Body of pancreas (tissue), 4 donors: Measurements from ENCODE around the gene LCLAT1. TPM values are rescaled to one million over a fixed set of nuclear protein-coding genes. Genes with fewer than 3 reads are reported as not detected.

Source experiments
- ATAC-seq: fragments of 150-250 bp; one replicate; pipeline ENCODE4 v1.9.1; 2016
- DNase-seq, 4 donors: peaks; one replicate each; pipeline ENCODE4 v3.0.0-alpha.2; 2019
- H3K27ac ChIP-seq, 4 donors: fragments of 200-600 bp; sonication (generic); 1 replicate in 3 of 4; 2 replicates in 1 of 4; pipeline versions ENCODE4 v1.5.1 to v1.6.1; 2016 to 2019; ENCODE audit warnings: mild to moderate bottlenecking in 1 of 4, mixed read lengths in 1 of 4, moderate library complexity in 1 of 4
- H3K27me3 ChIP-seq, 2 donors: fragments of 200-600 bp; sonication (generic); one replicate each; pipeline ENCODE4 v1.6.0; 2016; ENCODE audit warnings: mild to moderate bottlenecking in 1 of 2
- H3K36me3 ChIP-seq, 2 donors: fragments of 200-600 bp; sonication (generic); replicated peaks in 1 of 2; 2 replicates each; pipeline ENCODE4 v1.5.1; 2016; ENCODE audit warnings: low read depth in 2 of 2; ENCODE audit not compliant: insufficient read depth in 1 of 2
- H3K4me1 ChIP-seq: fragments of 200-600 bp; sonication (generic); one replicate; pipeline ENCODE4 v1.6.0; 2016
- H3K4me3 ChIP-seq, 2 donors: fragments of 200-600 bp; sonication (generic); 1 replicate in 1 of 2; 2 replicates in 1 of 2; pipeline ENCODE4 v1.5.1; 2016 to 2019
- H3K9me3 ChIP-seq, 3 donors: fragments of 200-600 bp; sonication (generic); 1 replicate in 2 of 3; 2 replicates in 1 of 3; pipeline ENCODE4 v1.5.1; 2016
- POLR2A ChIP-seq, 3 donors: fragments of 450-650 bp; IDR thresholded peaks; one replicate each; pipeline ENCODE4 v1.6.1; 2016; ENCODE audit warnings: antibody characterized with exemption in 3 of 3, mild to moderate bottlenecking in 2 of 3
- WGBS, 2 donors: methylation state at CpG; one replicate each; pipeline ENCODE4 v1.1.5; 2017; 5-methylcytosine and 5-hydroxymethylcytosine counted together
- intact Hi-C: fragments of 100-400 bp; cut with DNase I; formaldehyde crosslinking; loops from one replicate; pipeline ENCODE4 v1.15.1; 2023
- total RNA-seq, 2 donors: library from RNA; depleted of rRNA; stranded (reverse); fragments of >200 nt; gene quantifications; one replicate each; pipeline ENCODE4 v1.1.0, GENCODE V29; 2016
- TF ChIP-seq, protein P1 (sequence below), 7 experiments: fragments of 450-650 bp in 4 of 7; fragments of 200-600 bp in 3 of 7; sonication (generic) in 3 of 7; IDR thresholded peaks; one replicate each; pipeline ENCODE4 v1.5.1; 2016 to 2019; ENCODE audit warnings: antibody characterized with exemption in 7 of 7

The LCLAT1 gene
- total RNA-seq, 2 donors from 2014 or later = 13.7 to 19.4 TPM

DNA sequence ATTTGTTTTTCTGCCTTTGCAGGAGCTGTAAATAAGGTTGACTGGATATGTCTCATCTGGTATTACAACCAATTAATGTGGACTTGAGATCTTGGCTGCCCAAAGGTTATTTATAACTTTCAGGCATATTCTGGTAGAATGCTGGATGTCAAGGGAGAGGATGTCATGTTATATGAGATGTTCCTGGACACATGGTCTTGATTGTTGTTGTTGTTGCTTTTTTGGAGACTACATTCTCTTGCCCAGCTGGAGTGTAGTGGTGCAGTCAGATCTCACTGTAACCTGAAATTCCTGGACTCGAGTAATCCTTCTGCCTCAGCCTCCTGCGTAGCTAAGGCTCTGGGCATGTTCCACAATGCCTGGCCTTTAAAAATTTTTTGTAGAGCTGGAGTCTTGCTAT lies 83.3 kb downstream of the LCLAT1 start:
- DNase-seq = no peak
- intact Hi-C loops = no loop called here
- H3K4me3 ChIP-seq = no peak overlapping the region
- whole genome bisulfite sequencing, 2 donors = 93 to 95% methylated on average over 2 of the region's 2 CpGs
- H3K27ac ChIP-seq = no peak overlapping the region
- no peaks in the 10 kb centered on the region for H3K36me3 ChIP-seq
- no peaks in the 10 kb centered on the region for H3K4me1 ChIP-seq
- H3K27me3 ChIP-seq = no peaks in the 10 kb centered on the region
- no peak for ATAC-seq
- H3K9me3 ChIP-seq = no peaks in the 10 kb centered on the region
- no peak for TF ChIP-seq POLR2A (IDR thresholded peaks at IDR 0.05)
- TF ChIP-seq, protein P1, sequence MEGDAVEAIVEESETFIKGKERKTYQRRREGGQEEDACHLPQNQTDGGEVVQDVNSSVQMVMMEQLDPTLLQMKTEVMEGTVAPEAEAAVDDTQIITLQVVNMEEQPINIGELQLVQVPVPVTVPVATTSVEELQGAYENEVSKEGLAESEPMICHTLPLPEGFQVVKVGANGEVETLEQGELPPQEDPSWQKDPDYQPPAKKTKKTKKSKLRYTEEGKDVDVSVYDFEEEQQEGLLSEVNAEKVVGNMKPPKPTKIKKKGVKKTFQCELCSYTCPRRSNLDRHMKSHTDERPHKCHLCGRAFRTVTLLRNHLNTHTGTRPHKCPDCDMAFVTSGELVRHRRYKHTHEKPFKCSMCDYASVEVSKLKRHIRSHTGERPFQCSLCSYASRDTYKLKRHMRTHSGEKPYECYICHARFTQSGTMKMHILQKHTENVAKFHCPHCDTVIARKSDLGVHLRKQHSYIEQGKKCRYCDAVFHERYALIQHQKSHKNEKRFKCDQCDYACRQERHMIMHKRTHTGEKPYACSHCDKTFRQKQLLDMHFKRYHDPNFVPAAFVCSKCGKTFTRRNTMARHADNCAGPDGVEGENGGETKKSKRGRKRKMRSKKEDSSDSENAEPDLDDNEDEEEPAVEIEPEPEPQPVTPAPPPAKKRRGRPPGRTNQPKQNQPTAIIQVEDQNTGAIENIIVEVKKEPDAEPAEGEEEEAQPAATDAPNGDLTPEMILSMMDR (IDR thresholded peaks at IDR 0.05) = no peak

DNA sequence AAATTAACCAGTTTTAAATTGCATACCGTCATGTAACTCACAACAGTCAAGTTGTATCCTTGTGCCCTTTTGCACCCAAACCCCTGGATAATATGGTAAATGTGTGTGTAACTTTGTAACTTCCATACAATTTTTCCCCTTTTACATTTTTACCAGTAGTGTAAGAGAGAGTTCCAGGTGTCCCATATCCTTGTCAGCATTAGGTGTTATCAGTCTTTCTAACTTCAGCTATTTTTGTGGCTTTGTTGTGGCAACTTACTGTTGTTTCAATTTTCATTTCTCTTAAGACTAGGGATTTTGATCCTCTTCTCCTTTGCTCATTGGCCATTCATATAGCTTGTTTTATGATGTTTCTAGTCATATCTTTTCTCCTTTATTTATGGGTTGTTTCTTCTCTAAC lies 94.6 kb downstream of the LCLAT1 start:
- Histone ChIP-seq H3K4me1 (no peaks in the 10 kb centered on the region), H3K36me3 (no peaks in the 10 kb centered on the region), H3K27me3 (no peaks in the 10 kb centered on the region), H3K9me3 (no peaks in the 10 kb centered on the region), H3K4me3 (no peak overlapping the region), H3K27ac (no peak overlapping the region)
- 93 to 100% methylated on average over 1 of the region's 1 CpG for WGBS, 2 donors
- ATAC-seq = no peak
- no peak for DNase-seq
- TF ChIP-seq, protein P1 (IDR thresholded peaks at IDR 0.05) = no peak
- intact Hi-C loops = no loop called here

DNA sequence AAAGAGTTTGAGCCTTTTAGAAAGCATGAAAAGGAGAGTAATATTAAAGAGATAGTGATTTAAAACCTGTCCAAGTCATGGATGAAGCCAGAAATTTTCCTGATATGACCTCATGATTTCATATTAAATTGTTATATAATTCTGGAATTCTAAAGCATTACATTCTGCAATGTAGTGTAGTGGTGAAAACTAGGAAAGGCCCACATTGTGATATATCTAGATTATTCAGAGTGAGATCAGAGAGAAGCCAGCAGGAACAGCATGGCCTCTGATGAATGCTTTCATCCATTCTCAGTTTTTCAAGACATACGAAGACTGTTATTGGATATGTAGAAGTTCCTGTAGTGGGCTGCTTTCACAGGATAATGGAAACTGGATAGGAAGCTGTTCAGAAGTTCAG lies 98.8 kb downstream of the LCLAT1 start:
- no peaks in the 10 kb centered on the region for H3K9me3 ChIP-seq
- H3K4me3 ChIP-seq = no peak overlapping the region
- ATAC-seq (no peak), DNase-seq (no peak)
- 92 to 100% methylated on average over 1 of the region's 1 CpG for WGBS, 2 donors
- TF ChIP-seq, protein P1 (IDR thresholded peaks at IDR 0.05) = no peak
- TF ChIP-seq POLR2A (IDR thresholded peaks at IDR 0.05) = no peak
- H3K4me1 ChIP-seq = no peaks in the 10 kb centered on the region
- no peak overlapping the region for H3K27ac ChIP-seq
- intact Hi-C loops = no loop called here
- no peaks in the 10 kb centered on the region for H3K27me3 ChIP-seq
- H3K36me3 ChIP-seq = no peaks in the 10 kb centered on the region

DNA sequence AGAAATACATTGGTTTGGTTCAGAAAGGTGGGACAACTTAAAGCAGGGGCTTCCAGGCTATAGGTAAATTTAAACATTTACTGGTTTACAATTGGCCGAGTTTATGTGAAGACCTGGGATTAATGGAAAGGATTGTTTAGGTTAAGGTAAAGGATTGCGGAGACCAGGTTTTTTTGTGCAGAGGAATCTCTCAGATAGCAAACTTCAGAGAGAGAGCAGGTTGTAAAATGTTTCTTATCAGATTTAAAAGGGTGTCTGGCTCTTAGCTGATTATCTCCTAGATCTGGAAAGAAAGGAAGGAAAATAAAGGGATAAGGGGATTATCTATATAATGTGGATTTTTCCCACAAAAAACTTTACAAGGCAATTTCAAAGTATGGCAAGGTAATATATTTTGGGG lies 101.3 kb downstream of the LCLAT1 start:
- no peak overlapping the region for H3K27ac ChIP-seq
- H3K4me1 ChIP-seq = no peaks in the 10 kb centered on the region
- H3K36me3 ChIP-seq = no peaks in the 10 kb centered on the region
- no peak for ATAC-seq
- no peaks in the 10 kb centered on the region for H3K9me3 ChIP-seq
- DNase-seq = no peak
- TF ChIP-seq, protein P1 (IDR thresholded peaks at IDR 0.05) = no peak
- no peak for TF ChIP-seq POLR2A (IDR thresholded peaks at IDR 0.05)
- H3K27me3 ChIP-seq = no peaks in the 10 kb centered on the region
- WGBS, 2 donors = 88 to 94% methylated on average over 2 of the region's 2 CpGs
- intact Hi-C loops = no loop called here
- H3K4me3 ChIP-seq = no peak overlapping the region

DNA sequence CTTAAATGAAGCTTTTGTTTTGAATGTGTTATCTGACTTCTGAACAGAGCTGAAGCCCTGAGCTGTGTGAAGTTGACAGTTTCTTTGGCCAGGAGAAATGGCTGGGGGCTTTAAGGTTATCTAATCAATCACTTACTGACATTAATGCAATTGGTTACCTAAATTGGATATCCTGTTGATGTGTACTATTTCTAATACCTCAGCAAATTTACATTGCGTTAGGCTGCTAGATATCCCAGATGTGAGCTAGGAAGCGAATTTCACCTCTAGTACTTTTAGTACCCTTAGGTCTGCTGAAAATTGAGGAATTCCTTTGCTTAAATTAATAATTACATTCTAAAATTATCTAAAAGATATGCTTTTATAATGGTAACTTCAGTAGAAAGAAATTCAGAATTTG lies 102.0 kb downstream of the LCLAT1 start:
- H3K4me1 ChIP-seq = no peaks in the 10 kb centered on the region
- 92 to 94% methylated on average over 2 of the region's 2 CpGs for WGBS, 2 donors
- no peaks in the 10 kb centered on the region for H3K9me3 ChIP-seq
- H3K27ac ChIP-seq = no peak overlapping the region
- intact Hi-C loops = no loop called here
- H3K36me3 ChIP-seq = no peaks in the 10 kb centered on the region
- DNase-seq = no peak
- no peak overlapping the region for H3K4me3 ChIP-seq
- no peak for ATAC-seq
- TF ChIP-seq, protein P1 (IDR thresholded peaks at IDR 0.05) = no peak
- H3K27me3 ChIP-seq = no peaks in the 10 kb centered on the region
